HG03135 (cell line): ENCODE measurements around the gene DOCK4.
A peak's percentile ranks its signal among the peaks of the same experiment; 100 is the strongest.

Experiments
- ATAC-seq: cut with Tn5 transposase; IDR thresholded peaks from one replicate; pipeline ENCODE4 v1.9.1; 2021; ENCODE audit warnings: mild to moderate bottlenecking, moderate library complexity; ENCODE audit not compliant: unreplicated experiment

Gene DOCK4

DNA sequence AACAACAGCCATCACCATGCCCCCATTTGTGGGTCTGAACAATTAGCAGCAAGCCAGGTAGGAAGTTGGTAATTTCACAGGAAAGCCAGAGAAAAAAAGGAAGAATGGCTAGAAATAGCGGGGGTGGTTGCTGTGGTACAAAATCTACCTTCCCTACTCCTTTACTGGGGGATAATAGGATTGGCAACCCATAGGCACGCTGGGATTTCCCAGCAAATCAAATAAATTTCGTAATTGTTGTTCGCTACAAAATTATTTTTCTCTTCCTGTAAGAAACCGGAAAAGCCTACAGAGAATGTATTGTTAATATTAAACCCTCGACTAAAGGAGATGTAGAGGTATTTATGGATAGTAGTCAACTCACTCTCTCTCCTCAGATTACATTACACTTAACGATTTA, 123.9 kb downstream of the DOCK4 start:
- no peak for ATAC-seq

- ATAC-seq: no peak
These were observed 124.4 kb downstream of the DOCK4 start for GRCh38 chr7:112081778-112082177.

GRCh38 chr7:112080978-112081377, 125.2 kb downstream of the DOCK4 start:
- peak; percentile 37 for ATAC-seq

- ATAC-seq: peak; percentile 78
These were observed 125.8 kb downstream of the DOCK4 start for GRCh38 chr7:112080441-112080840.

DNA sequence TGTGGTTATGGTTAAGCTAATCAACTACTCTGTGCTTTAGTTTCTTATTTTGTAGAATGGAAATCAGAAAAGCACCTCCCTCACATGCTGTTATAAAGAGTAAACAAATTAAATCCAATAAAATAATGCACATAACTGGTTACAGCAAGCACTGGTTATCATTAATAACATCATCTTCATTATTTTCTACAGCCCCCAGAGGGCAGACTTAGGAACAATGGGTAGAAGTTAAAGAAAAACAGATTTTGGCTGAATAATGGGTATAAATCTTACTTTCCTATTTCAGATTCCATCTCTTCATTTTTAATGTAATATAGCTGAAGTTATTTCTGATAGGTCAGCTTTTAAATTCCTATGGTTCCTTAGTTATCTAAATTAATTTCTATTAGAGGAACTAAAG, 126.5 kb downstream of the DOCK4 start:
- no peak for ATAC-seq

DNA sequence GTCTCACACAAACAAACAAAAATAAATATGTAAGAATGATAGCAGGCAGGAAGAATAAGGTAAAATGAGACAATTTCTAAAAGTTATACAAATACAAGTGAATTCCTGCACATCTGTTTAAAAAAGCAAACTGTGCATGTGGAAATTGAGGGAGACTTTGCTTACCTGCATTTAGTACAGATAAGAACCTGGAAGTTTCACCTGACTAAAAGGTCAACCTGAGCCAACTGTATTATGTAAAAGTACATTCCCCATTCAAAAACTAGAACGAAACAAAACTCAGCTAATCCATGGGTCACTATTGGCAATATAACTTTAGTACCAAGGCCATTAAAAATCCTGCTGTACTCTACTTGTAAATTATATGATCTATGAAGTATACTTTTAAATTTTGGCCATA, 127.1 kb downstream of the DOCK4 start:
- ATAC-seq: no peak

DNA sequence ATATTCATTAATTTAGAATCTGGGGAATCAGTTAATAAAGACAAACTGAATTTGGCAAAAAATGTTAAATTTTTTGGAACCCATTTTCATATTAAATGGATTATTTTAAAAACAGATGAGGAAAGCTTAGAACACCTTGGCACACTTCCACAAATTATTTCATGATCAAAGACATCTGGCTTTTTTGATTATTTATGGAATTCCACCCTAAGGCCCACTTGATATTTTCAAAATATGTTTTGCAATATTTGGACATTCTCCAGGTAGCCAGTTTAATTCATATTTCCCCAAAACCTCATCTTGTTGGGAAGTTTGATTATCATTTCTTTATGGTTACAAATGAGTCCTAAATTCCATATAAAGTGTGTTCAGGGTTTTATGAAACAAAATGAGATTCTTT, 129.9 kb downstream of the DOCK4 start:
- no peak for ATAC-seq

- ATAC-seq: no peak
These were observed 131.7 kb downstream of the DOCK4 start for GRCh38 chr7:112074464-112074863.

DNA sequence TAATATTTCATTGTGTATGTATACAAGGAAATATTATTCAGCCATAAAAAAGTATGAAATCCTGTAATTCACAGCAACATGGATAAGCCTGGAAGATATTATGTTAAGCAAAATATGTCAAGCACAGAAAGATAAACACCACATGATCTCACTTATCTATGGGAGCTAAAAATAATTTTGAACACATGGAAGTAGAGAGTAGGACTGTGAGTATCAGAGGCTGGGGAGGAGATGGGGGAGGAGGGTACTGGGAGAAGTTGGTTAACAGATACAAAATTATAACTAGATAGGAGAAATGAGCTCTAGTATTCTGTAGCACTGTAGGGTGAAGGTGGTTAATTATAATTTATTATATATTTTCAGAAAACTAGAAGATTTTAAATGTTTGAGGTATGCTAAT, 132.7 kb downstream of the DOCK4 start:
- ATAC-seq: no peak

DNA sequence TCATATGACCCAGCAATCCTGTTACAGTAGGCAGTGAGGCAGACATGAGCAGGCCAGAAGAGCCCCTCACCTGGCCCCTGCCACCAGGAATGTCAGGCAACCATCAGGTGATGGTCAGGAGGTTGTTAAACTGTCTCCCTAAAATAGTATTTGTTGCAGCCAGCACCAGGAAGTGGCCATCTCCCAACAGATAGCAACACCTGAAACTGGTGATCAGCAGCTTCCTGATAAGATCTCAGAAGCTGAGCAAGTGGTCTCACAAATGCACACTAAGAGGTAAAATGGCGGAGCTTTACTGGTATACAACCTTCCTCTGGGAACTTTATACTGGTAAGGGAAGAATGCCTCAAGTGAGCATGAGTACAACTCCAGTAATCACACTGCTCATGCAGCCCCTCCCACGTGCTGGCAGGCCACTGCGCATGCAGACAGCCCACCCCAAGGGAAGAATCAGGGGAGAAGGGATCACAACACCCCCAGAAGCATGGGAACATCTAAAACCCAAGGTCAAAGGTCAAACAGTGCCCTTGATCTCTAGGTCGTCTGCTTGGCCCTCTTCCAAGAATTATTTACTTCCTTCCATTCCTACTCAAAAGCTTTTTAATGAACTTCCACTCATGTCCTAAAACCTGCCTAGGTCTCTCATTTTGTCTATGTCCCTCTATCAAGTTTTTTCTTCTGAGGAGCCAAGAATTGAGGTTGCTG, 133.5 kb downstream of the DOCK4 start:
- ATAC-seq: no peak

DNA sequence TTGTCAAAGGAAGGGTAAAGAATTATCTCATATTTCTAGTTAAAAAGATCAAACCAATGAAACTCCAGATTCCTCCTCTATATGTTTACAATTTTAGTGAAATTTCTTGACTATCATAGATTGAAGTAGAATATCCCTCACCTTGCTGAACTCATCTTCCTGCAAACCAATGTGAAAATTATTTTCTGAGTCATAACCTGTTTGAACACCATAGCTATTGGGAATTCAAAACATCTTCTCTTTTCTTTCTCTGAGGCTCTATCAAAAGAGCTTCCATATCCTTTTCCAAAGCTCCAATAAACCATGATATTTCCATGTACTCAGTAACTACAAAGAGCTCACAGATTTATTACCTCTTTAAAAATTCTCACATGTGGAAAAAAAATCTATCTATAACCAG, 134.3 kb downstream of the DOCK4 start:
- no peak for ATAC-seq

DNA sequence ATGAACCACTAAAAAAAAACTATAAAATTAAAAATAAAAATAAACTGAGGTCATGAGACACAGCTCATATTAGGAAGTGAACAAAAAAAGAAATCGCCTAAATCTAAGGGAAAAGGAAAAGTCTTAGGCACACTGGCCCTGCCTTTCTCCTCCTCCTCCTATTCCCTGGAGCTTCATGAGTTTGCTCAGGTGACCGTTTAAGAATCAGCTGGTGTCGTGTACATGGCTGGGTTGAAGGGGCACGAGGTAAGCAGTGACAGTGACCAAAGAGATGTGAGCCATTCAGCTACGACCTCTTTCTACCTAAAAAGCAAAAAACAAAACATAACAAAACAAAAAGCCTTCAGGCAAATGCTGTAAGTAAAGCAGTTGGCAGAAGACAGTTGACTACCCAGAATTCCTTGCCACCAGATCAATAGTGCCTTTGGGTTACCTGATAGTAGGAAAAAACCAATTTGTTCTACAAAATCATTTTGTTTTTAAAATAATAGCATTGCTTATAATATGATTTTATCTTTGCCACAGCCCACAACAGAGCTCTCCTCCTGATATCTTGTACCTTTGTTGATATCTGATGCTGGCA, 135.4 kb downstream of the DOCK4 start:
- ATAC-seq: no peak

DNA sequence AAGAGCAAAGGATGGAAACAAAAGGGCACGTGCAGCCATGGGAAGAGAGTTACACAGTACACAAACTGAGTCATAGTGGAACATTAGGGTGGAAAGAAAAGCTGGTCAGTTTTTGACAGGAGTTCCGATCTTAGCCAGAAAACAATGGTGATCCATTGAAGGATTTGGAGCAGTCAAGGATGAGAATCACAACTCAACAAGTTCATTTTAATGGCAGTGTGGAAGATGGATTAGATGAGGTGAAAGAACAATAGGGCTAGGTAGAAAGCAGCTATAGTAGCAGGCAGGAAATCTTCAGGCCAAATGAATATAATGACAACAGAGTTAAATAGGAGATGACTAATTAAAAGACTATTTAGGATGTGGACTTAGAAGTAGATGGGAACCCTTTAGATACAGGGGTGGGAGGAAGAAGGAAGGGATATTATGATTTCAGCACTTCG, 136.3 kb downstream of the DOCK4 start:
- no peak for ATAC-seq

GRCh38 chr7:112068967-112069366, 137.2 kb downstream of the DOCK4 start:
- no peak for ATAC-seq

- ATAC-seq: no peak
These were observed 138.3 kb downstream of the DOCK4 start for GRCh38 chr7:112067632-112068540.

GRCh38 chr7:112067200-112067599, 139.0 kb downstream of the DOCK4 start:
- ATAC-seq: no peak

- no peak for ATAC-seq
These were observed 140.4 kb downstream of the DOCK4 start for GRCh38 chr7:112065758-112066157.

- ATAC-seq: no peak
These were observed 141.4 kb downstream of the DOCK4 start for GRCh38 chr7:112064627-112065385.

- no peak for ATAC-seq
These were observed 142.2 kb downstream of the DOCK4 start for GRCh38 chr7:112063974-112064373.

DNA sequence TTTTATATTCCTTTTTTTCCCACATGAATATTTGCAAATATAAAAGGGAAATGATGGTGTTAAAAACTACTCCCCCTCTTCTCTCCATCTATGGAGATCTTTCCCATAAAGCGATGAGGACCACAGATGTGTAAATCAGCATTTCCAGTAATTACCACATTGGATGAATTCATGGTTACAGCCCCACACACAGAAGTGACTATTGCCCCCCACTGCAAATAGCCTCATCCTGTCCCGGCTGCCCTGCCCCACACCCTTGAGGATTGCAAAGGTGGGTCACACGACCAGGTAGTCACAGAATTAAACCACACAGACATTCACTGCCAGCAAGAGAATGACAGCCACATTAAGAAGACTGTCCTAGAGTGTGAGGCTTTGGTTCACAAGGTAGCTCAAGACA, 145.1 kb downstream of the DOCK4 start:
- ATAC-seq: no peak

DNA sequence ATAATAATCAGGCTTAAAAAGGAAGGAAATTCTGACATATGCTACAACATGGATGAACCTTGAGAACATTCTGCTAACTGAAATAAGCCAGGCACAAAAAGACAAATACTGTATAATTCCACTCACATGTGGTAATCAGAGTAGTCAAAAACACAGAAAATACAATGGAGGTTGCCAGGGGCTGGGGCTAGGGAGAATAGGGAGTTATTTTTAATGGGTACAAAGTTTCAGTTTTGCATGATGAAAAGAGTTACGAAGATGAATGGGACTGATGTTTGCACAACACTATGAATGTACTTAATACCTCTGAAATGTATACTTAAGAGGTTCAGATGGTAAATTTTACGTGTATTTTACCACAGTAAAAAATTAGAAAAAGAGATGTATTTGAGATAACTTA, 145.6 kb downstream of the DOCK4 start:
- ATAC-seq: no peak
